ENCODE data around the gene NLE1.
A peak's percentile ranks its signal among the peaks of the same experiment; 100 is the strongest.
"Not testable (repeated sequence)": the region's sequence is repeated elsewhere in the genome, so short reads cannot be mapped to it uniquely, and the experiment has no call there.

The NLE1 gene

DNA sequence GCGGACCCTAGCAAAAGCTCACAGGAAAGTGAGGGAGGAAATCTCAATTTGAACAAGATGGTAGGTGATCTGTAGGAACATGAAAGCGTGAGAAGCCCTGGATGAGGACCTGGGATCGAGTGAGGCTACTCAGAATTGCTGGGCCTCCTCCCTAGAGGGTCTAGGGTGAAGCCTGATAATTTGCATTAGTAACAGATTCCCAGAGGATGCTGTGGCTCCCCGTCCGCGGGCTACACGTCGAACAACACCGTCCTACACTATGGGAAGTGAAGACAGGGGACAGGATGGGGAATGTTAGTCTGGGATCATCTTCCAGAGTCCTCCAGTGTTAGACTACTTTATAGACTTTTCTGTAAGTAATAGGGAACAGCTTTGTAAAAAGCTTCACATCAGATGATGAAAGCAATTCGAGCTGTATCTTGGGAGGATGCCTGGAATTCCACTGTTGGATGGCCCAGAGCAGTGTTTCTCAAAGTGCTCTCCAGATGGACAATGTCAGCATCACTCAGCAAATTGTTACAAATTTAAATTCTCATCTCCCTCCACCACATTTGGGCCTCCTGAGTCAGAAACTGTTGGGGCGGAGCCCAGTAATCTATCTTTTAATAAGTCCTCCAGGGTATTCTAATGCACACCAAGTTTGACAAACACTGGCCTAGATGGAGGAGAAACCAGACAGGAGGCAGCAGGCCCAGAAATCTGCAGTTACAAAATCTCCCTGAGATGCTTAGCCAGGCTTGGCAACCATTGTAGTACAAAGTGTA lies 14.2 kb downstream of the NLE1 start:
- peak; percentile 79 for DNase-seq (ENCODE audit: low read depth)

DNA sequence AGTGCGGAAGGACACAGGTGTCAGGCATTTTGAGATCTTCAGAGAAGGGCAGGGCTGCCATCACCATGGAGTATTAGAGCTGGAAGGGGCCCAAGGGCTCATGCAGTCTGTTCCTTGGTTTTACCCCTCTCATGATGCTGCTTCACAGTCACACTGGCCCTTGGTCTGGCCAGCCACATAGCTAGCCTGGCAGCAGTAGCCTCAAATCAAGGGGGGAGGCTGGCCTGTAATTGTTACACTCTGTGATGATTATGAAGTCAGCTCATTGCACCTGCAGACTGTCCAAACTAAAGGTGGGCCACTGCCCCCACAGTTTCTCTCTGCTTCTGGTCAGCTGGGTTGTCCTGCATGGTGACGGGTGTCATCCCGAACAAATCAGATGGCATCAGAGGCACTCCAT lies 20.8 kb downstream of the NLE1 start, which contains the start of gene FNDC8:
Gene FNDC8, plus strand, starts transcription at position 301 of the 400 bp plus-strand sequence. Its CDS starts 79 bp downstream, at position 380.
- no peak for DNase-seq (ENCODE audit: low read depth)

DNA sequence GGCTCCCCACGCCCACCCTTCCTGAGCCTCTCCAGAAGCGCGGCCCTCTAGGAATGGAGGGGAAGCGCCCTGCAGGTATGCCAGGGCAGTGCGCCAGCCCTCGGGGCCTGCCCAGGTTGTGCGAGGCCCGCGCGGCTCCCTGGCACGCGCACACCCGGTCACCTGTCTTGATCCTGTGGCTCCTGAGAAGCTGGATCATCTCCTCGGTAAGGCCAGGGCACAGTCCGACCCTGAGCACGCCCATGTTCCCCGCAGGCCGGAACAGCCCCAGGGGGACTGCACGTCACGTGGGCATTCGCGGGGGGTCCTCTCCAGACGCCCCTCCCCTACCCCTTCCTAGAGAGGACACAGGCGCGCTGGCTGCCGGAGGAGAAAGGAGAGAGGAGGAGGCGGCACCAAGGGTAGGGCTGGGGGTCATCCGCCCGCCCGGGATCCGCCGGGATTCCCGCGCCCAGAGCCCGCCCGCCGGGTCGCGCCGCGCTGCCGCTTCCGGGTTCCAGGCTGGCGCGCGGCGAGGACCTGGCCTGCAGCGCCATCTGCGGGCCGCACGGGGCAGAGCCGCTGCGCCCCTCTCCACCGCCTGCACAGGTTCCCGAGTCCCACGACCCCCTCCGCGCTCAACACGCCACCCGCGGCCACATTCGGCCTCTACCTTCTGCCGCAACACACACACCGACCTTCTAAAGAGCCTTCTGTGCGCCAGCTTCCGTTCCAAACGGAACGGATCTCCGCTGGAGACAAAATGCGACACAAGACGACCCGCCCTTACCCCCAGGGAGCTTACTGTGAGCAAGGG lies 22.5 kb downstream of the NLE1 start, which contains the start of gene RAD51D:
Gene RAD51D, minus strand, starts transcription at position 491 of the 796 bp plus-strand sequence. Its CDS starts 247 bp downstream, at position 244.
- peak; percentile 73 for DNase-seq (ENCODE audit: low read depth)

- DNase-seq (ENCODE audit: low read depth) = peak; percentile 50
Measured at GRCh38 chr17:35117984-35118383, 24.1 kb downstream of the NLE1 start.

- DNase-seq (ENCODE audit: low read depth) = no peak
Measured at GRCh38 chr17:35116845-35117244, 25.3 kb downstream of the NLE1 start.

- DNase-seq (ENCODE audit: low read depth) = not testable (repeated sequence)
Measured at GRCh38 chr17:35110791-35111190, 31.3 kb downstream of the NLE1 start.

DNA sequence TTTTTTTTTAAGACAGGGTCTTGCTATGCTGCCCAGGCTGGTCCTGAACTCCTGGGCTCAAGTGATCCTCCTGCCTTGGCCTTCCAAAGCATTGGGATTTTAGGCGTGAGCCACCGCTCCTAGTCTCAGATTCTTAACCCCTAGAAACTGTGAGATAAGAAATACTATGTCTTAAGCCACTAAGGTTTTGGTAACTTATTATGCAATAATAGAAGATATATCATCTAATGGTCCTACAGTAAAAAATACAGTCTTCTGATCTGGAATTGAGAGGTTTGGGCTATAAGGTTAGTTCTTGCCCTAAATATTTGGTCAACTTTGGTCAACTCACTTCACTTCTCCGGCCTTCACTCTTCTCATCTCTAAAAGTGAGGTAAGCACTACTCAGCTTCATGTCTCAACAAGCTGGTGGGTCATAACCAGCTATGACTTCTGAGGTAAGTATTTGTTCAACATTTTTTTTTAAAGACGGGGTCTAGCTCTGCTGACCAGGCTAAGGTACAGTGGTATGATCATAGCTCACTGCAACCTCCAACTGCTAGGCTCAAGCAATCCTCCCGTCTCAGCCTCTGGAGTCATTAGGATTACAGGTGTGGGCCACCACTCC lies 37.2 kb downstream of the NLE1 start:
- DNase-seq (ENCODE audit: low read depth) = no peak

DNA sequence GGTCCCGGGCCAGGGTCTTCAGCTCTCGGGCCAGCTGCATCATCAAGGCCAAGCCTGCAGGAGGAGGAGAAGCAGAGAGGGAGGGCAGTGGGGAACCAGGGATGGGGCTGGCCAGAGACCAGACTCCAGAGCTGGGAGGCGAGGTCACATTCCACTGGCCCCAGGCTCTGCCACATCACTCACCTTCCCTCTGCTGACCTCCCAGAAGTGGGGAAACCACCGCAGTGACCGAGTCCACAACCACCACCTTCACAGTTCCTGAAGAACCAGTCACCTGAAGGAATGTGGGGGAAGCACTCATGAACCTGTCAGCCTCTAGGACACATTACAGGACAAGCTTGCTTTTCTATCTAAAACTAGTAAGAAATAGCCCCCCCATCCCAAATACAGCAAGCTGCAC lies 38.8 kb downstream of the NLE1 start:
- DNase-seq (ENCODE audit: low read depth) = no peak

GRCh38 chr17:35101725-35102124 lies 40.4 kb downstream of the NLE1 start:
- DNase-seq (ENCODE audit: low read depth) = no peak

- DNase-seq (ENCODE audit: low read depth) = no peak
Measured at GRCh38 chr17:35101036-35101435, 41.1 kb downstream of the NLE1 start.

DNA sequence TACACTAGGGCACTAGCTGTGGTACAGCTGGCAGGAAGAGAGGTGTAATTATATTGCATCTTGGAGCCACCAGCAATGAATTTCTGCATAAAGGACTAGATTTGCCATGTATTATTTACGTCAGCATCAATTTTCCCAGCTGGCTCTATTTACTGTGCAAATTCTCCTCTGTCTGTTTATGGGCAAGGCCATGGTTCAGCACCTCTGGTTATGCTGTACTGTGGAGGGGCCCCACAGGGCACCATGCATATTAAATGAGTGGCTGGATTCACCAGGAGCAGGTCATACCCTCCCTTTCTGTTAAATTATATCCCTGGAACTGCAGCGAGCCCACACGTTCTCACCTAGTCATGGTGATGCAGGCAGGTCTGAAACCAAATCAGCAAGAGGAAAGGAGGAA lies 42.2 kb downstream of the NLE1 start:
- no peak for DNase-seq (ENCODE audit: low read depth)

GRCh38 chr17:35097776-35098175 lies 44.3 kb downstream of the NLE1 start:
- no peak for DNase-seq (ENCODE audit: low read depth)

DNA sequence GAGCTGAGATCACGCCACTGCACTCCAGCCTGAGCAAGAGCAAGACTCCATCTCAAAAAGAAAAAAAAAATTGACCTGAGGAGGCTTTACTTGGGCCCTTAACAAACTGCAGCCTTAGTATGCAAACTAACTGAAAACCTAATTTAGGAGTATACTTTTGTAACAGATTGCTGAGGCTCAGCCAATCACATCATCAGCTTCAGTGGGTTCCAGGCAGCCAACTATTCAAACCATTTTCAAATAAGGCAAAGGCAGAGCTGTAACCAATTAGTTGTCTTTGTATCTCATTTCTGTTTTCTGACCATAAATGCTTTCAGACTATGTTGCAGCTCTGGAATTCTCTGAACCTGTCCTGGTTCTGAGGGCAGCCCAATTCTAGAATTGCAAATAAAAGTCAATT lies 46.4 kb downstream of the NLE1 start:
- DNase-seq (ENCODE audit: low read depth) = no peak

DNA sequence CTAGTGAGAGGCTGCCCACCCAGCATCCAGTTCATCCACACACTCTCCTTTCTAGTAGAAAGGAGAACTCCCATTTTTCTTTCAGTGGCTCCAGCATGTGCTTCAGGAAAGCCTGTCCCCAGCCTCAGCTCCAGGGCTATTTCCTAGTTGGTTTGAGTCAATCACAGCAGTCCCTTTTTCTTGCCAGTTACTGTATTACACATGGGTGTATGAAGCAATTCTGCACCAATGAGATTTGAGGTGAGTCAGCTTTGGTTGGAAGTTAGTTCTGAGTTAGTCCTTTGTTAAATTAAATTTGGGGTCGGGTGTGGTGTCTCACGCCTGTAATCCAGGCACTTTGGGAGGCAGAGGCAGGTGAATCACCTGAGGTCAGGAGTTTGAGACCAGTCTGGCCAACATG lies 47.2 kb downstream of the NLE1 start:
- DNase-seq (ENCODE audit: low read depth) = peak; percentile 82

DNA sequence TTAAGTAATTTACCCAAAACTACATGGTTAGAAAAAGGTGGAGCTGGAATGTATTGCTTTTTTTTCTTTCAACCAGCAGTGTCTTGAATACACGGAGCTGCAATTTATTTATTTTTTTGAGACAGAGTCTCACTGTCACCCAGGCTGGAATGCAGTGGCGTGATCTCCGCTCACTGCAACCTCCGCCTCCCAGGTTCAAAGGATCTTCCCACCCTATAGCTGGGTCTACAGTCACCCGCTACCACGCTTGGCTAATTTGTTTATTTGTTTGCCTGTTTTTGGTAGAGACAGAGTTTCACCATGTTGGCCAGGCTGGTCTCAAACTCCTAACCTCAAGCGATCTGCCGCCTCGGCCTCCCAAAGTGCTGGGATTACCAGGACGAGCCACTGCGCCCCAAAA lies 51.4 kb downstream of the NLE1 start:
- not testable (repeated sequence) for DNase-seq (ENCODE audit: low read depth)

DNA sequence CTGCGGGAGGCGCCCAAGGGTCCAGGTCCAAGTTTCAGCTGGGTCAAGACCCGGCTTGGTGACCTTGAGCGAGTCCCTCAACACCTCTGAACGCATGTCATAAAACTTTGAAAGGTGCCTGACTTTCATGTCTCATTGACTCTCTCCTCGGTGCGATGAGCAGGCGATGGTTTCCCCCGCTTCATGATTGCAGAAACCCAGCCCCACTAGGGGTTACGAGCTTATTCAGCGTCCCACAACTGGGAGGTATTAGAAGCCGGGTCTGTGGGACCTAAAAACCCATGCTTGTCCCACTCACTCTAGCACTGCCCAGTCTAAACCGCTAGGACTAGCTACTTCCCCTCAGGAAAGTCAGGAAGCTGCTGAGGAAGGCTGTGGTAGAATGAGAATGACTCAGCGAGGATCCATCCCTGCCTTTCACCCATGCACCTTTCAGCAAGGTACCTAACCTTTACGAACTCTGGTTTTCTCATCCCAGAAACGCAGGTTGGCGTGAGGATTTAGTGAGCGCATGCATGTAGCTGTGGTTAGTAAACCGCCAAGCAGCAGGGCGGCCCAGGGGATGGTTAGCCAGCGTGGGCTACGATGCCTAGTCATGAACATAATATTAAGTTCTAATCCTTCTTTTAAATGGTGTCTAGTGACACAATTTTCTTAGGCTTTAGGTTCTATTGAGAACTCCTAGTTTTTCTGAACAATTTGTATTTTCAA lies 52.4 kb downstream of the NLE1 start:
- DNase-seq (ENCODE audit: low read depth) = peak; percentile 50

GRCh38 chr17:35088881-35089585 lies 53.1 kb downstream of the NLE1 start:
- peak; percentile 84 for DNase-seq (ENCODE audit: low read depth)

DNA sequence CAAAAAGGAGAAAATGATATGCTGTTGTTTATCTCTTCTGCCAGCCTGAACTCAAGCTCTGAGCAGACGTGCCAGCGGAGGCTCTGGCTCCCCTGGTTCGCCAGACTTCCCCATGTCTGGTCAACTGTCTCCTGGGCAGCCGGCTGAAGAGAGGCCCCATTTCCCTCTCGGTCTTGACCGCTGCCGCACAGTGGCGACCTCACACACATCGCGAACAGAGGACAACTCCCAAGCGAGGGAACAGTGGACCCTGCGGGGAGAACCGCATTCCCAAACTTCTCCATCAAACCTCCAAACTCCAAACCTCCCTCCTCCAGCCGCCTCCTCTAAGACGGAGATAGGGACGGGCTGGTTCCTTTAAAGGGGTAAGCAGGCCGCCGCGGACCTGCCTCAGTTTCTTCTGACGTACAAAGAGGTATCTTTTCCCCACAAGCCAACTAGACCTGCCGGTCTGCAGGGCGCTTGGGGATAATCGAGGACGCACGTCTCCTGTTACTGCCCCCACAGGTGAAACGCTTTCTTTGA lies 53.7 kb downstream of the NLE1 start:
- DNase-seq (ENCODE audit: low read depth) = peak; percentile 66

GRCh38 chr17:35087731-35088355 lies 54.3 kb downstream of the NLE1 start:
- peak; percentile 38 for DNase-seq (ENCODE audit: low read depth)

DNA sequence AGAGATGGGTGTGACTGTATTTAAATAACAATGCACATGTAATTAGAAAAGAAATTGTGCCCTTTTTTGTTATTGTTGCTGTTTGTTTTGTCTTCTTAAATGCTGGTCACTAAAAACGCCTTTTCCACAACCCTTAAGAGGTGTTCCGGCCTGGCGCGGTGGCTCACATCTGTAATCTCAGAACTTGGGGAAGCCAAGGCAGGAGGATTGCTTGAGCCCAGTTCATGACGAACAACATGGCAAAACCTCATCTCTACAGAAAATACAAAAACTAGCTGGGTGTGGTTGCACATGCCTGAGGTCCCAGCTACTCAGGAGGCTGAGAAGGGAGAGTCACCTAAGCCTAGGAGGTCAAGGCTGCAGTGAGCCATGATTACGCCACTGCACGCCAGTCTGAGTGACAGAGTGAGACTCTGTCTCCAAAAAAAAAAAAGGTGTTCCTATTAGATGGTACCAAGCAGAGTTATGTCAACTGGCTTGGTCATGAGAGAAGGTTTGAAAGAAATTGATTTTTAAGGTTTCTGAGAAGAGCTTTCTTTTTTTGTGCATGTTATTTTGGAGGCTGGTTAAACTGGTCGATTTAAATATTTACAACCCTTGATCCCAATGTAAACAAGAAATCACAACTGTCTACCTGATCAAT lies 55.1 kb downstream of the NLE1 start:
- no peak for DNase-seq (ENCODE audit: low read depth)
